Measurements from ENCODE around the gene SPINK5. TPM values are rescaled to one million over a fixed set of nuclear protein-coding genes. Genes with fewer than 3 reads are reported as not detected.
A peak's percentile ranks its signal among the peaks of the same experiment; 100 is the strongest.

Gene SPINK5
- total and polyA plus RNA-seq, 11 donors: 0.16 to 2.3 (median 0.54) TPM; not detected in 2

DNA sequence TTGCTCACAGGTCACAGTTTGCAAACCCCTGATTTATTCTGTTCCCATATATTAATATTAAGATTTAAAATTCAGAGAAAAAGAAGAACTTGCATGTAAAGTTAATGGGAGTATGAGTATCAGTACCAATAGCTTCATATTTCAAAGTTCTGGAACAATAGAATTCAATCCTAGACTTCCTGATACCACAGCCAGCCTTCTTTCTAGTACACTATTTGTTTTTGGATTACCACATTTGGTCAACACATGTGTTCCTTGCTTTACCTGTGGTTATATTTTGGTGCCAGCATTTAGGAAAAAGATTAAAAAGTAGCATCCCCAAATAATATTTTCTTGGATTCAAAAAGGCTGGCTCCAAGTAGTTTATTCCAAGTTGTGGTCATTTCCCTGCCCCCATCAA is 49.5 kb downstream of the SPINK5 start:
- Histone ChIP-seq H3K9me3 (no peaks in the 10 kb centered on the region), H3K4me1 (peaks cover 0 to 4% (median 0%) of the 10 kb centered on the region in 12 donors), H3K36me3 (no peaks in the 10 kb centered on the region), H3K27ac (no peak overlapping the region), H3K4me3 (no peak overlapping the region), H3K27me3 (no peaks in the 10 kb centered on the region)
- DNase-seq: no peak
- TF ChIP-seq, protein P1, sequence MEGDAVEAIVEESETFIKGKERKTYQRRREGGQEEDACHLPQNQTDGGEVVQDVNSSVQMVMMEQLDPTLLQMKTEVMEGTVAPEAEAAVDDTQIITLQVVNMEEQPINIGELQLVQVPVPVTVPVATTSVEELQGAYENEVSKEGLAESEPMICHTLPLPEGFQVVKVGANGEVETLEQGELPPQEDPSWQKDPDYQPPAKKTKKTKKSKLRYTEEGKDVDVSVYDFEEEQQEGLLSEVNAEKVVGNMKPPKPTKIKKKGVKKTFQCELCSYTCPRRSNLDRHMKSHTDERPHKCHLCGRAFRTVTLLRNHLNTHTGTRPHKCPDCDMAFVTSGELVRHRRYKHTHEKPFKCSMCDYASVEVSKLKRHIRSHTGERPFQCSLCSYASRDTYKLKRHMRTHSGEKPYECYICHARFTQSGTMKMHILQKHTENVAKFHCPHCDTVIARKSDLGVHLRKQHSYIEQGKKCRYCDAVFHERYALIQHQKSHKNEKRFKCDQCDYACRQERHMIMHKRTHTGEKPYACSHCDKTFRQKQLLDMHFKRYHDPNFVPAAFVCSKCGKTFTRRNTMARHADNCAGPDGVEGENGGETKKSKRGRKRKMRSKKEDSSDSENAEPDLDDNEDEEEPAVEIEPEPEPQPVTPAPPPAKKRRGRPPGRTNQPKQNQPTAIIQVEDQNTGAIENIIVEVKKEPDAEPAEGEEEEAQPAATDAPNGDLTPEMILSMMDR (IDR thresholded peaks at IDR 0.05): no peak
- no peak for TF ChIP-seq POLR2A (IDR thresholded peaks at IDR 0.05)
- intact Hi-C loops (cut with DNase I): loop anchor here in 2 of 10 donors (10.0 kb wide), 1 partner anchor 258 kb away; no protein-coding TSS in a partner anchor
- no peak for ATAC-seq

DNA sequence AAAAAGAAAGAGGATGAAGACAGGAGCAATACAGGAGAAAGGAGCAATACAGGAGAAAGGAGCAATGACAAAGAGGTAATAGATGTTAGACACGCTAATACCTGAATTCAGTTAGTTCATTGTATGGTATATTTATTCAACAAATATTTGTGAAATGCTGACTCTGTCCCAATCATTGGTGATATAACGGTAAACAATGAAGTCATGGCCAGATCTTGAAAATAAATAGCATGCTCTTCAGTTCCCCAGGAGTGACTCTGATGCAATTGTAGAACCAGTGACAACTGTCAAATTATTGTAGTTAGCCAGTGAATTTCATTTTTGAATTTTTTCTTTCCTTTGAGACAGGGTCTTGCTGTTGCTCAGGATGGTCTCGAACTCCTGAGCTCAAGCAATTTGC is 56.5 kb downstream of the SPINK5 start:
- intact Hi-C loops (cut with DNase I): loop anchor here in 6 of 10 donors (2.0 to 5.0 kb wide), 4 partner anchors 168 to 173 kb away; no protein-coding TSS in a partner anchor
- no peak for ATAC-seq
- 95 to 98% (median 96%) methylated on average over 3 of the region's 3 CpGs for WGBS, 4 donors
- no peak for TF ChIP-seq POLR2A (IDR thresholded peaks at IDR 0.05)
- TF ChIP-seq, protein P1 (IDR thresholded peaks at IDR 0.05): no peak
- H3K9me3 ChIP-seq: no peaks in the 10 kb centered on the region
- H3K27ac ChIP-seq: no peak overlapping the region
- DNase-seq: no peak
- no peaks in the 10 kb centered on the region for H3K36me3 ChIP-seq
- no peaks in the 10 kb centered on the region for H3K4me1 ChIP-seq
- H3K4me3 ChIP-seq: no peak overlapping the region
- no peaks in the 10 kb centered on the region for H3K27me3 ChIP-seq

DNA sequence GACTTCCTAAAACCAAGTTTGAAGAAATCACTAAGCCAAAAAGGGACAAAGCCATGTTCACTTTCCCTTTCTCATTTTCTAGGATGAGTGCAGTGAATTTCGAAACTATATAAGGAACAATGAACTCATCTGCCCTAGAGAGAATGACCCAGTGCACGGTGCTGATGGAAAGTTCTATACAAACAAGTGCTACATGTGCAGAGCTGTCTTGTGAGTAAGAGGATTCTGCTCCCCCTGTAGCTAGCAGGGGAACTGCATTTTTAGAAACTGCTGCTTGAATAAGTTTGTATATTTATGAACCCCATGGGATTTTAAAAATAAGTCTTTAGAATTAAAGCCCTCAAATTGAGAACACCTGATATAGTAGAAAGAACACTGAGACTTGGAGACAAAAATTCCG is 61.9 kb downstream of the SPINK5 start:
- ATAC-seq (no peak), DNase-seq (no peak)
- H3K4me3 ChIP-seq: no peak overlapping the region
- H3K27me3 ChIP-seq: no peaks in the 10 kb centered on the region
- TF ChIP-seq, protein P1 (IDR thresholded peaks at IDR 0.05): peak in 1 of 12 donors; percentile 22
- no peak for TF ChIP-seq POLR2A (IDR thresholded peaks at IDR 0.05)
- no peak overlapping the region for H3K27ac ChIP-seq
- intact Hi-C loops (cut with DNase I): no loop called here
- WGBS, 4 donors: 53 to 58% (median 55%) methylated on average over 3 of the region's 3 CpGs
- H3K9me3 ChIP-seq: no peaks in the 10 kb centered on the region
- H3K36me3 ChIP-seq: no peaks in the 10 kb centered on the region
- no peaks in the 10 kb centered on the region for H3K4me1 ChIP-seq

DNA sequence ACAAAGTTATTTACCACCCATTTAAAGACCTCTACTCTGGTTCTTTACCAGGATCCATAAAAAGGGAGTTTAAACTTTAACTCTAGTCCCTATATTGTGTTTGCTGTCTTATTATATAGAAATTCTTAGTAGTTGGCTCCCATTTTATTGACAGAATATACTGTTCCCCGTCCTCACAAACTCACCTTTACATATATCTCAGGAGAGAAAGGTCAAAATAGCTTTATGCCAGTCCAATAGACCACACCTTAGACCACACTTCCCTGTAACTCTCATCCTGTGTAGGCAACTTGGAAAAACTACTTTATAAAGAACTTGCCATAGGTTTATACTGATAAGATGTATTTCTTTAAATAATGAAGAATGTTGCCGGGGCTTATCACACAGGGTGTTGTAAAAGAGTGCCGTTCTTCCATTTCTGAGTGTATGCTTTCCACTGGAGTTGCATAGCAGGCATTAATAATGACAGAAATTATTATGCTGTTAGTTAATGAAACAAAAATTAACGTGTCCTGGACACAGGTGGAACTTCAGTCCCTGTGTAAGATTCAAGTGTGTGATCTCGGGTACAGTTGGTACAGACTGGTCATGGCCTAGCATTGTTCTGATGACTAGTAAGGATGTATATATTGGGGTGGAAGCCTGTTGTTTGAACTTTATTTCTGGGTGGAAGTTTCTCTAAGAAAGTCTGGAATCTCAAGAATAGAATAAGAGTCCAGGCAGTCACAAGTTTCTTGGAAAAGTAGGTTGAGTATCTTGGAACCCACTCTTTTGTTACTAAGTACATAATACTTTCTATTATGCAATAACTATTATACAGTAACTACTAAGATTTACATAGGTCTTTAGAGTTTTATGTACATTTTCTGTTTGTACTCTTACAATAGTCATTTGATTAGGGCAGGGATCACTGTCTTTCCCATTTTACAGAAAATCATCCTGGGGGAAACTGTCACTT is 71.6 kb downstream of the SPINK5 start:
- Histone ChIP-seq H3K36me3 (no peaks in the 10 kb centered on the region), H3K9me3 (no peaks in the 10 kb centered on the region), H3K27ac (no peak overlapping the region), H3K27me3 (no peaks in the 10 kb centered on the region), H3K4me1 (no peaks in the 10 kb centered on the region), H3K4me3 (no peak overlapping the region)
- intact Hi-C loops (cut with DNase I): no loop called here
- 85 to 89% (median 86%) methylated on average over 5 of the region's 5 CpGs for WGBS, 4 donors
- no peak for ATAC-seq
- no peak for TF ChIP-seq POLR2A (IDR thresholded peaks at IDR 0.05)
- TF ChIP-seq, protein P1 (IDR thresholded peaks at IDR 0.05): no peak
- no peak for DNase-seq
